Osteocyte (in vitro differentiated cells): ENCODE results near the gene ANKRD28. TPM values are rescaled to one million over a fixed set of nuclear protein-coding genes. Genes with fewer than 3 reads are reported as not detected.

Experiments used
- DNase-seq: peaks from one replicate; pipeline ENCODE4 v3.0.0; 2021; ENCODE audit warnings: mixed read lengths; ENCODE audit not compliant: unreplicated experiment; ENCODE audit errors: extremely low spot score
- H3K27ac Mint-ChIP-seq: one replicate; pipeline ENCODE4 v1.8.0; 2021; ENCODE audit warnings: mild to moderate bottlenecking, mixed read lengths; ENCODE audit not compliant: unreplicated experiment
- H3K27me3 Mint-ChIP-seq: one replicate; pipeline ENCODE4 v1.8.0; 2021; ENCODE audit warnings: mixed read lengths; ENCODE audit not compliant: unreplicated experiment
- H3K36me3 Mint-ChIP-seq: one replicate; pipeline ENCODE4 v1.8.0; 2021; ENCODE audit warnings: mixed read lengths; ENCODE audit not compliant: unreplicated experiment
- H3K4me1 Mint-ChIP-seq: one replicate; pipeline ENCODE4 v1.8.0; 2021; ENCODE audit warnings: mixed read lengths; ENCODE audit not compliant: unreplicated experiment
- H3K4me3 Mint-ChIP-seq: one replicate; pipeline ENCODE4 v1.8.0; 2021; ENCODE audit warnings: mild to moderate bottlenecking, moderate library complexity, mixed read lengths; ENCODE audit not compliant: unreplicated experiment
- H3K9me3 Mint-ChIP-seq: one replicate; pipeline ENCODE4 v1.8.0; 2021; ENCODE audit warnings: mixed read lengths; ENCODE audit not compliant: unreplicated experiment
- total RNA-seq: library from RNA; stranded (reverse); gene quantifications from 2 replicates; pipeline ENCODE4 v1.2.1, GENCODE V29; 2021
- TF ChIP-seq, protein P1 (sequence below): fragments of 200-600 bp; sonication (generic); IDR thresholded peaks from 2 replicates; pipeline ENCODE4 v1.5.0; 2021; ENCODE audit warnings: antibody characterized with exemption, mild to moderate bottlenecking, moderate library complexity

Gene ANKRD28
- total RNA-seq, 1 donor from 2014 or later: 151 TPM

- Mint-ChIP-seq H3K9me3 (peaks cover 22% of the 10 kb centered on the region), H3K4me3 (no peak overlapping the region), H3K4me1 (no peaks in the 10 kb centered on the region), H3K36me3 (peaks cover 15% of the 10 kb centered on the region), H3K27me3 (no peaks in the 10 kb centered on the region), H3K27ac (no peak overlapping the region)
- DNase-seq: no peak
- TF ChIP-seq, protein P1, sequence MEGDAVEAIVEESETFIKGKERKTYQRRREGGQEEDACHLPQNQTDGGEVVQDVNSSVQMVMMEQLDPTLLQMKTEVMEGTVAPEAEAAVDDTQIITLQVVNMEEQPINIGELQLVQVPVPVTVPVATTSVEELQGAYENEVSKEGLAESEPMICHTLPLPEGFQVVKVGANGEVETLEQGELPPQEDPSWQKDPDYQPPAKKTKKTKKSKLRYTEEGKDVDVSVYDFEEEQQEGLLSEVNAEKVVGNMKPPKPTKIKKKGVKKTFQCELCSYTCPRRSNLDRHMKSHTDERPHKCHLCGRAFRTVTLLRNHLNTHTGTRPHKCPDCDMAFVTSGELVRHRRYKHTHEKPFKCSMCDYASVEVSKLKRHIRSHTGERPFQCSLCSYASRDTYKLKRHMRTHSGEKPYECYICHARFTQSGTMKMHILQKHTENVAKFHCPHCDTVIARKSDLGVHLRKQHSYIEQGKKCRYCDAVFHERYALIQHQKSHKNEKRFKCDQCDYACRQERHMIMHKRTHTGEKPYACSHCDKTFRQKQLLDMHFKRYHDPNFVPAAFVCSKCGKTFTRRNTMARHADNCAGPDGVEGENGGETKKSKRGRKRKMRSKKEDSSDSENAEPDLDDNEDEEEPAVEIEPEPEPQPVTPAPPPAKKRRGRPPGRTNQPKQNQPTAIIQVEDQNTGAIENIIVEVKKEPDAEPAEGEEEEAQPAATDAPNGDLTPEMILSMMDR: no peak
Observed at GRCh38 chr3:15839568-15839967, 41.8 kb upstream of the ANKRD28 start.

- Mint-ChIP-seq H3K9me3 (no peaks in the 10 kb centered on the region), H3K36me3 (no peaks in the 10 kb centered on the region), H3K4me1 (peaks cover 7% of the 10 kb centered on the region), H3K4me3 (no peak overlapping the region), H3K27me3 (no peaks in the 10 kb centered on the region), H3K27ac (no peak overlapping the region)
- DNase-seq: no peak
- TF ChIP-seq, protein P1: no peak
Observed at GRCh38 chr3:15831927-15832326, 34.1 kb upstream of the ANKRD28 start.

GRCh38 chr3:15825016-15825415 is 27.2 kb upstream of the ANKRD28 start:
- H3K27ac Mint-ChIP-seq: no peak overlapping the region
- peaks cover 17% of the 10 kb centered on the region for H3K4me1 Mint-ChIP-seq

DNA sequence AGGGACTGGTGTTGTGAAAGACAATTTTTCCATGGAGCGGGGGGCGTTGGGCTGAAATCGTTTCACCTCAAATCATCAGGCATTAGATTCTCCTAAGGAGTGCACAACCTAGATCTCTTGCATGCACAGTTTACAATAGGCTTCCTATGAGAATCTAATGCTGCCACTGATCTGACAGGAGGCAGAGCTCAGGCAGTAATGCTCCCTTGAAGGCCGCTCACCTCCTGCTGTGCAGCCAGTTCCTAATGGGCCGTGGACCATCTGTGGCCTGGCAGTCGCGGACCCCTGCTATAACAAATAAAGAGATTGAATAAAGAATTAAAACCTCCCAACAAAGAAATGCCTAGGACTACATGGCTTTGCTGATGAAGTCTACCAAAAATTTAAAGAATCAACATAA is 25.3 kb upstream of the ANKRD28 start:
- no peaks in the 10 kb centered on the region for H3K27me3 Mint-ChIP-seq
- DNase-seq: no peak
- H3K4me3 Mint-ChIP-seq: no peak overlapping the region
- H3K36me3 Mint-ChIP-seq: no peaks in the 10 kb centered on the region
- peaks cover 19% of the 10 kb centered on the region for H3K4me1 Mint-ChIP-seq
- no peaks in the 10 kb centered on the region for H3K9me3 Mint-ChIP-seq
- TF ChIP-seq, protein P1: no peak
- H3K27ac Mint-ChIP-seq: no peak overlapping the region

More at GRCh38 chr3:15825016-15825415, 27.2 kb upstream of the ANKRD28 start:
- no peak for DNase-seq
- Mint-ChIP-seq H3K27me3 (no peaks in the 10 kb centered on the region), H3K9me3 (no peaks in the 10 kb centered on the region), H3K4me3 (no peak overlapping the region), H3K36me3 (no peaks in the 10 kb centered on the region)
- TF ChIP-seq, protein P1: no peak

DNA sequence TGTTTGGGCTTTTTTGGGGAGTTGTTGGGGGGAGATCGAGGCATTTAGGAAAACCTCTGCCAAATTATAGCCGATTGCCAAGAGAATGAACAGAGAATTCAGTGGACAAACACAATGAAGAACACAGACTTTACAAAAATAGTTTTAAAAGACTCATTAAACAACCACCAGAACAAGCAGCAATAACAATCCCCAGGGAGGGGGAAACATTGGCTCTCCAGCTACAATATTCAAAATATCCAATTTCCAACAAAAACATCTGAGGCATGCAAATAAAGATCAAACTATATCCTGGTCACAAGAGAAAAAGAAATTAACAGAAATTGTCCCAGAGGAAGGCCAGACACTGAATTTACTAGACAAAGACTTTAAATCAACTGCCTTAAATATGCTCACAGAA is 24.5 kb upstream of the ANKRD28 start:
- no peaks in the 10 kb centered on the region for H3K36me3 Mint-ChIP-seq
- DNase-seq: no peak
- no peaks in the 10 kb centered on the region for H3K27me3 Mint-ChIP-seq
- H3K4me3 Mint-ChIP-seq: no peak overlapping the region
- peaks cover 19% of the 10 kb centered on the region for H3K4me1 Mint-ChIP-seq
- H3K9me3 Mint-ChIP-seq: no peaks in the 10 kb centered on the region
- TF ChIP-seq, protein P1: no peak
- H3K27ac Mint-ChIP-seq: peak overlapping the region; percentile 36
